ENCODE measurements around the gene NMNAT1. TPM values are rescaled to one million over a fixed set of nuclear protein-coding genes. Genes with fewer than 3 reads are reported as not detected.

The NMNAT1 gene
- total RNA-seq (2021; fragmentation: NEBNext Ultra II Directional; extraction: Animal tissue kit (Norgen Biotek cat#: 25700)): 10 to 100 TPM; 12.9 to 16.0 (median 14.8) TPM
- long read RNA-seq, transcript NMNAT1-202 (5 exons, 1,094 nt): minor isoform, 6 of 19 reads
- long read RNA-seq, transcript NMNAT1-201 (5 exons, 3,781 nt): major isoform, 9 of 19 reads
- long read RNA-seq, partial matches to known transcripts: 2 of 19 reads
- long read RNA-seq, other reads (novel, unspliced or antisense): 2 of 19 reads

- H3K9me3 Mint-ChIP-seq: no peaks in the 10 kb centered on the region
- H3K4me1 Mint-ChIP-seq (ENCODE audit: low read depth): peaks cover 15% of the 10 kb centered on the region
- peak within 1 kb of the TSS; percentile 98 for H3K4me3 Mint-ChIP-seq
- peak; percentile 89 for DNase-seq
- no peaks in the 10 kb centered on the region; the same call in 1 of the 2 replicates for H3K27me3 Mint-ChIP-seq (ENCODE audit: insufficient read depth)
- H3K27ac Mint-ChIP-seq: peak within 1 kb of the TSS; percentile 93
- peaks cover 16% of the 10 kb centered on the region for H3K36me3 Mint-ChIP-seq (ENCODE audit: low read depth)
- no peak for TF ChIP-seq CTCF (IDR thresholded peaks at IDR 0.05)
Observed at GRCh38 chr1:9942939-9943788, at the start of gene NMNAT1, which contains the start of gene LZIC. NMNAT1 (plus strand) TSS chr1:9943475; CDS start chr1:9972074, 28,599 bp downstream. LZIC (minus strand) TSS chr1:9943391; CDS start chr1:9936619, 6,772 bp downstream.

- Mint-ChIP-seq H3K36me3 (ENCODE audit: low read depth) (no peaks in the 10 kb centered on the region), H3K4me3 (peak overlapping the region; percentile 88), H3K27ac (peak overlapping the region; percentile 94), H3K4me1 (ENCODE audit: low read depth) (peaks cover 63% of the 10 kb centered on the region), H3K27me3 (ENCODE audit: insufficient read depth) (no peaks in the 10 kb centered on the region), H3K9me3 (no peaks in the 10 kb centered on the region)
- no peak for TF ChIP-seq CTCF (IDR thresholded peaks at IDR 0.05)
- no peak for DNase-seq
Observed at GRCh38 chr1:9894115-9894514, 49.2 kb upstream of the NMNAT1 start.

GRCh38 chr1:9900142-9901043 lies 42.9 kb upstream of the NMNAT1 start:
- H3K36me3 Mint-ChIP-seq (ENCODE audit: low read depth): no peaks in the 10 kb centered on the region
- peaks cover 45% of the 10 kb centered on the region for H3K4me1 Mint-ChIP-seq (ENCODE audit: low read depth)
- no peak overlapping the region for H3K27ac Mint-ChIP-seq
- no peak for DNase-seq
- H3K4me3 Mint-ChIP-seq: no peak overlapping the region
- H3K9me3 Mint-ChIP-seq: no peaks in the 10 kb centered on the region
- H3K27me3 Mint-ChIP-seq (ENCODE audit: insufficient read depth): peaks cover 3% of the 10 kb centered on the region; the same call in 1 of the 2 replicates
- TF ChIP-seq CTCF (IDR thresholded peaks at IDR 0.05): no peak

GRCh38 chr1:9901148-9902059 lies 41.9 kb upstream of the NMNAT1 start:
- Mint-ChIP-seq H3K27ac (no peak overlapping the region), H3K36me3 (ENCODE audit: low read depth) (no peaks in the 10 kb centered on the region), H3K9me3 (no peaks in the 10 kb centered on the region), H3K27me3 (ENCODE audit: insufficient read depth) (peaks cover 3% of the 10 kb centered on the region; the same call in 1 of the 2 replicates), H3K4me1 (ENCODE audit: low read depth) (peaks cover 46% of the 10 kb centered on the region), H3K4me3 (no peak overlapping the region)
- no peak for DNase-seq
- TF ChIP-seq CTCF (IDR thresholded peaks at IDR 0.05): no peak

Measured in HFFc6 (cell line).